ENCODE results near the gene SERPINE1.

The SERPINE1 gene

GRCh38 chr7:101104193-101104713 is 22.7 kb upstream of the SERPINE1 start:
- TF ChIP-seq ZBTB7A (IDR thresholded peaks at IDR 0.05; ENCODE audit: low read depth) = no peak
- TF ChIP-seq TEAD4 (IDR thresholded peaks at IDR 0.05) = no peak
- no peak for TF ChIP-seq TAF1 (IDR thresholded peaks at IDR 0.05; ENCODE audit: low read depth)
- no peak for TF ChIP-seq TCF12 (IDR thresholded peaks at IDR 0.05; ENCODE audit: low read depth)
- TF ChIP-seq RAD21 (IDR thresholded peaks at IDR 0.05; ENCODE audit: low read depth) = no peak
- no peak for TF ChIP-seq REST (IDR thresholded peaks at IDR 0.05; ENCODE audit: low read depth)
- no peak for TF ChIP-seq USF1 (IDR thresholded peaks at IDR 0.05)
- TF ChIP-seq NFIC (IDR thresholded peaks at IDR 0.05) = no peak
- TF ChIP-seq MAX (IDR thresholded peaks at IDR 0.05) = no peak
- no peak for TF ChIP-seq YY1 (IDR thresholded peaks at IDR 0.05; ENCODE audit: low read depth)
- no peak for TF ChIP-seq CREB1 (IDR thresholded peaks at IDR 0.05; ENCODE audit: low read depth)
- no peak for TF ChIP-seq FOXM1 (IDR thresholded peaks at IDR 0.05; ENCODE audit: borderline replicate concordance, low read depth)
- no peak for TF ChIP-seq CEBPB (IDR thresholded peaks at IDR 0.05)
- no peak for TF ChIP-seq EP300 (IDR thresholded peaks at IDR 0.05; ENCODE audit: borderline replicate concordance)

GRCh38 chr7:101104799-101105198 is 22.1 kb upstream of the SERPINE1 start:
- TF ChIP-seq CREB1 (IDR thresholded peaks at IDR 0.05; ENCODE audit: low read depth) (no peak), REST (IDR thresholded peaks at IDR 0.05; ENCODE audit: low read depth) (no peak), TAF1 (IDR thresholded peaks at IDR 0.05; ENCODE audit: low read depth) (no peak), EP300 (IDR thresholded peaks at IDR 0.05; ENCODE audit: borderline replicate concordance) (no peak), MAX (IDR thresholded peaks at IDR 0.05) (no peak), USF1 (IDR thresholded peaks at IDR 0.05) (no peak), NFIC (IDR thresholded peaks at IDR 0.05) (no peak), ZBTB7A (IDR thresholded peaks at IDR 0.05; ENCODE audit: low read depth) (no peak), TCF12 (IDR thresholded peaks at IDR 0.05; ENCODE audit: low read depth) (no peak), FOXM1 (IDR thresholded peaks at IDR 0.05; ENCODE audit: borderline replicate concordance, low read depth) (no peak), RAD21 (IDR thresholded peaks at IDR 0.05; ENCODE audit: low read depth) (no peak), EGR1 (IDR thresholded peaks at IDR 0.05) (no peak), YY1 (IDR thresholded peaks at IDR 0.05; ENCODE audit: low read depth) (no peak)

- TF ChIP-seq TEAD4 (IDR thresholded peaks at IDR 0.05) (no peak), ZBTB7A (IDR thresholded peaks at IDR 0.05; ENCODE audit: low read depth) (no peak), USF1 (IDR thresholded peaks at IDR 0.05) (no peak), EP300 (IDR thresholded peaks at IDR 0.05; ENCODE audit: borderline replicate concordance) (no peak)
These were observed 20.5 kb upstream of the SERPINE1 start for GRCh38 chr7:101106386-101106785.

GRCh38 chr7:101108330-101108857 is 18.5 kb upstream of the SERPINE1 start:
- TF ChIP-seq REST (IDR thresholded peaks at IDR 0.05; ENCODE audit: low read depth) = no peak
- no peak for TF ChIP-seq TAF1 (IDR thresholded peaks at IDR 0.05; ENCODE audit: low read depth)
- TF ChIP-seq YY1 (IDR thresholded peaks at IDR 0.05; ENCODE audit: low read depth) = no peak
- no peak for TF ChIP-seq EP300 (IDR thresholded peaks at IDR 0.05; ENCODE audit: borderline replicate concordance)
- no peak for TF ChIP-seq FOXM1 (IDR thresholded peaks at IDR 0.05; ENCODE audit: borderline replicate concordance, low read depth)
